GM18870 (cell line): ENCODE measurements around the gene TRMT112.

Experiments used
- ATAC-seq: cut with Tn5 transposase; IDR thresholded peaks from one replicate; pipeline ENCODE4 v1.9.1; 2021; ENCODE audit warnings: moderate library complexity; ENCODE audit not compliant: unreplicated experiment

The TRMT112 gene

GRCh38 chr11:64351136-64351631, 33.8 kb upstream of the TRMT112 start:
- ATAC-seq: no peak

- ATAC-seq: no peak
These were observed 32.0 kb upstream of the TRMT112 start for GRCh38 chr11:64349404-64349803.

GRCh38 chr11:64349025-64349387, 31.6 kb upstream of the TRMT112 start:
- no peak for ATAC-seq

DNA sequence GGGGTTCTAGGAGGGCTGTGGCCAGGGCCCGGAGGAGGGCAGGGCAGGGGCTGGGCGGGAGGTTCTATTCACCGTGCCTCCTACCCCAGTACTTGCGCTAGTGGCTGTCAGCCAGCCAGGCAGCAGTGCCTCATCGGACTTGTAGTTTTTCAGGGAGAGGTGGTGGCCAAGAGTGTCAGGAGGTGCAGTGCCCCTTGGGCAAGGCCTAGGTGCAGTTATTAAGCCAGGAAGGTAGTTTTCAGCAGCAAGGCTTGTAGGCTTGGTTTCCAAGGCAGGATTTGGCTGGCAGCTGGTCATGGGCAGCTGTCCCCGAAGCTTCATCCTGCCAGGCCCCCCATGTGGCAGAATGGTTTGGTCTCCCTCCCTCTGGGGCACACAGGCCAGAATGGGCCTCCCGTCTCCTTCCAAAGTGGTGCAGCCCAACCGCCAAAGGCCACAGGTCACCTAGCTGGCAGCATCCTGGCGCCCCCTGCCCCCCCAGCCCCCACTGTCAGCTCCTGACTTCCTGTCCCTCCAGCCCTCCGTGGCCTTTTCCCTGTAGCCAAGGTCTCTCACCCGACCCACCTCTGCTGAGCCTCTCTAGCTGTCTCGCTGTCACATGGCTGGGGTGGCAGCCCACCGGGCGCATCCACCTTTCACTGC, 31.1 kb upstream of the TRMT112 start:
- no peak for ATAC-seq

DNA sequence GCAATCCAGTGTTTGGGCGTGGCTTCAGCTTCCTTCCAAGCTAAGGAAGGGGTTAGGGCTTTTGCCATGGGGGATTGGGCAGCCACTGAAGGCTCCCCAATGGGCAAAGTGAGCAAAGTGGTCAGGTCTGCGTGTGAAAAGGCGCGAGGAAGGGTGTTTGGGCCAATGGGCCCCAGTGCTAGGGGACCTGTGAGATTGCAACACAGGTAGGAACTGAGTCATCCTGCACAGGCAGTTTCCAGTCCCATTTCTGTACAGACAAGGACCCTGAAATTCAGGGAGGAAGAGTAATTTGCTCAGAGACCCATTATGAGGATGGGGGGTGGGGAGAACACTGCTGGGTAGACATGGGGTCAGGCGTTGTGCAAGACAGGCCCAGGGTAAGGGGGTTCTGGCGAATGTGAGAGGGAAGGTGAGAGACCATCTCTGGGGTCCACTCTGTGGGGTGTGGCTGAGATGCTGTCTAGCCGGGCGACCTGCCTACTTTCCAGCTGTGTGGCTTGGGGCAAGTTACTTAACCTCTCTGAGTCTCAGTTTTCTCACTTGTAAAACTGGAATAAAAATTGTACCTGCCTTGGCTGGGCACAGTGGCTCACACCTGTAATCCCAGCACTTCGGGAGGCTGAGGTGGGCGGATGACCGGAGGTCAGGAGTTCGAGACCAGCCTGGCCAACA, 30.0 kb upstream of the TRMT112 start:
- no peak for ATAC-seq

DNA sequence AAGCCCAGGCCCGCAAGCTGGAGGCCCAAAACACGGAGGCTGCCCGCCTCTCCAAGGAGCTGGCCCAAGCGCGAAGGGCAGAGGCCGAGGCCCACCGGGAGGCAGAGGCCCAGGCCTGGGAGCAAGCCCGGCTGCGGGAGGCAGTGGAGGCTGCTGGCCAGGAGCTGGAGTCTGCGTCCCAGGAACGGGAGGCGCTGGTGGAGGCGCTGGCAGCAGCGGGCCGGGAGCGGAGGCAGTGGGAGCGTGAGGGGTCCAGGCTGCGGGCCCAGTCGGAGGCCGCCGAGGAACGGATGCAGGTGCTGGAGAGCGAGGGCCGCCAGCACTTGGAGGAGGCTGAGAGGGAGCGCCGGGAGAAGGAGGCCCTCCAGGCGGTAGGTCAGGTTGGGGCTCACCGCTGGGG, 27.4 kb upstream of the TRMT112 start:
- ATAC-seq: no peak

GRCh38 chr11:64343767-64344559, 26.6 kb upstream of the TRMT112 start:
- ATAC-seq: no peak

DNA sequence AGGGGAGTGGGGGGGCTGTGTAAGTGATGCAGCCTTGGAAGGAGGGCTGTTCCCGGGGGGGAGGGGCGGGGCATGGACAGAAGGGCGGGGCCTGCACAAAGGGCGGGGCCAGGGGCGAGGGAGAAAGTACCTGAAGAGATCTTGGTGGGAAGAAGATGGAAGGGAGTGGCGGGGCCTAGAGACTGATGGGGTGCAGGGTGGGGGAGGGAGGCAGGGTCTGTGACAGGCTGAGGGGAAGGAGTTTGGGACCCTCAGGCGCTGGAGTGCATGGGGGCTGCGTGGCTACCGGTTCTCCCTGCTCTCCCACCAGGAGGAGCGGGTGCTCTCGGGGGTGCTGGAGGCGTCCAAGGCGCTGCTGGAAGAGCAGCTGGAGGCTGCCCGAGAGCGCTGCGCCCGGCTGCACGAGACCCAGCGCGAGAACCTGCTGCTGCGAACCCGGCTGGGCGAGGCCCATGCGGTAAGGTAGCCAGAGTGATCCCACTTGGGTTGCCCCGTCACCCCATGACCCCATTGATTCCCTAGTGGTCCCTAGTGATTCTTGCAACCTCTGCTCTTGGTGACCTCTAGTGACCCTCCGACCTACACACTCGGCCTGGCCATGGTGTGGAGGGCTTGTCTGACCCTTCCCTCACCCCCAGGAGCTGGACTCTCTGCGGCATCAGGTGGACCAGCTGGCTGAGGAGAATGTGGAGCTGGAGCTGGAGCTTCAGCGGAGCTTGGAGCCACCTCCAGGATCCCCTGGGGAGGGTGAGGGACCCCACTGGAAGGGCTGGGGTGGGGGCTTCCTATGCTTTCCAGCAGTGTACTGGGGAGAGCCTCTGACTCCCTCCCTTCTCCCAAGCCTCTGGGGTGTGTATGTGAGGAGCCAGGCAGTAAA, 25.7 kb upstream of the TRMT112 start:
- ATAC-seq: no peak

DNA sequence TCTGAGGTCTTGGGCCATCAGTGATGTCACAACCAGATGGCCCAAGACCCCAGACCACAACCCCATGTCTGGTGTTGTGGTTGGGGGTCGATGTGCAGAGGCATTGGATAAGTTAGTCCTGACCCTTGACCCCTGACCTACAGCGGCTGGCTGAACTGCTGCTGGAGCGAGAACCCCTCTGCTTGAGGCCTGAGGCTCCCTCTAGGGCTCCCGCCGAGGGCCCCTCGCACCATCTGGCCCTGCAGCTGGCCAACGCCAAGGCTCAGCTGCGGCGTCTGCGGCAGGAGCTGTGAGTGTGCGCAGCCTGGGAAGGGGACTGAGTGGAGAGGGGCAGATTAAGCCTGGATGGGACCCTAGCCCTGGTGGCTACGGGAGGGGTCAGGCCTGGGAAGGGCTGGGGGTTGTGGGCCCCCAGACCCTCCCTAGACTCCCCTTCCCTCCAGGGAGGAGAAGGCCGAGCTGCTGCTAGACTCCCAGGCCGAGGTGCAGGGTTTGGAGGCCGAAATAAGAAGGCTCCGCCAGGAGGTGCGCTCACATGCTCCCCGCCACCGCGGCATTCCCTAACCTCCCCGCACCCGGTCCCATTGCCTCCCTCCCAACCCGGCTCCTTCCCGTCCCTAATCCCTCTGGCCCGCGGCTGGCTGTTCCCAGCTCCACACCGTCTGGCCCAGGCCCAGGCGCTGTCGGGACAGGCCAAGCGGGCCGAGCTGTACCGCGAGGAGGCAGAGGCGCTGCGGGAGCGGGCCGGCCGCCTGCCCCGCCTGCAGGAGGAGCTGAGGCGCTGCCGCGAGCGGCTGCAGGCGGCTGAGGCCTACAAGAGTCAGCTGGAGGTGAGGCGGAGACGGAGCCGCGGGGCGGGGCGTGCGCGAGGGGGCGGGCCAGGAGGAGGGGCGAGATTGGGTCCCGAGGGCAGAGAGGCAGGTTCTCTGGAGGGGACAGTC, 24.8 kb upstream of the TRMT112 start:
- ATAC-seq: no peak

DNA sequence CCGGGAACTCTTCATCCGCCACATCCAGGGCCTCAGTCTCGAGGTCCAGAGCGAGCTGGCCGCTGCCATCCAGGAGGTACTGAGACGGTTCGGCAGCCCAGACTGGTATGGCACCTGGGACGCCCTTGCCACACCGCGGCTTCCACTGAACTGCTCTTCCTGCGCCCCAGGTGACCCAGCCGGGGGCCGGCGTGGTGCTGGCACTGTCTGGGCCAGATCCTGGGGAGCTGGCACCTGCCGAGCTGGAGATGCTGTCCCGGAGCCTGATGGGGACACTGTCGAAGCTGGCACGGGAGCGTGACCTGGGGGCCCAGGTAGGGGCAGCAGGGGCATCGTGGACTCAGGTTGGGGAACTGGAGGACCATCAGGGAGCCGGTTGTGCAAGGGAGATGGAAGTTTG, 24.1 kb upstream of the TRMT112 start:
- ATAC-seq: no peak

DNA sequence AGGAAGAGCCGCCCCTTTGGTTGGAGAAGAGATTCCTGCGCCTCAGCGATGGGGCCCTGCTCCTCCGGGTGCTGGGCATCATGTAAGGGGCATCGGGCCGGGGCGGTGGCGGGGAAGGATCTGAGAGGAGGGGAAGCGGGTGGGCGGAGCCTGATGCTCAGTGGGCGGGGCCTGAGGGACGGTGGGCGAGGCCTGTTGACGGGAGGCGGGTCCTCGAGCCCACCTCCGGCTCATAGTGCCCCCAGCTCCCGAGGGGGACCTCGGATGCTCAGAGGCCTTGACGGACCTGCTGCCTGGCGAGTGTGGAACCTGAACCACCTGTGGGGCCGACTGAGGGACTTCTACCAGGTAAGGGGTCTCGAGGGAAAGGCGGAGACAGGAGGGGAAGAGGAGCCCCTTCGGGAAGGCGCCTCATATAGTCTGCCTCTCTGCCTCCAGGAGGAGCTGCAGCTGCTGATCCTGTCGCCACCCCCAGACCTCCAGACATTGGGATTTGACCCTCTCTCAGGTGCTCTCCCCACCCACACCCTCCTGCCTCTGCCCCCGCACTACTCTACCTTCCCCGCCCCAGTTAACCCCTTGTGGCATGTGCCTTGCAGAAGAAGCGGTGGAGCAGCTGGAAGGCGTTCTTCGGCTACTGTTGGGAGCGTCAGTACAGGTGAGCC, 23.4 kb upstream of the TRMT112 start:
- ATAC-seq: no peak

DNA sequence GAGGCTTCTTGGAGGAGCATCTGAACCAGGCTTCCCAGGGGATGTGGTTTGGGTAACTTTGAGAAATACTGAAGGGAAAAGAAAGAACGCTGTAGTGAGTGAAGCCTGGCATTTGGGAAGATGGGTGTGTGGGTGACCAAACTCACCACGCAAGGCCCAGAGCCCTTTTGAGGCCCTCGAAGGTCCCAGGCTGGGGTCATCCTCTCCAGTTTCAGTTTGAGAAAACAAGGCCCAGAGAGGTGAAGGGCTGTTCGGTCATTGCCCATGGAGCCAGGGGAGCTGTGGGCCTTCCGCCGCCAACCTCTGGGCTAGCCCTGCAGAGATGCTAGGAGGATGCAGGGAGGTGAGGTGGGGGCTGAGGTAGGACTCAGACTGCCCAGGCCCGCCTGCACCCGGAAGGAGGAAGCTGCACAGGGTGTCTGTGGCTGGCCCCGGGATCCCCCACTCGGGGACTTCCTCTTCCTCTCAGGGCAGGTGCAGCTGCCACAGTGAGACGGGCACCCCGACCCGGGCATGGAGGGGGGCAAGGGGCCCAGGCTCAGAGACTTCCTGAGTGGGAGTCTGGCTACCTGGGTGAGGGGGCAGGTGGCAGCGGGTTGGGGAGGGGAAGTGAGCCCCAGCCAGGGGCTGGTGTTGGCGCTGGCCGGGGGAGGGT, 22.5 kb upstream of the TRMT112 start, which contains the start of gene CCDC88B:
Gene CCDC88B (plus strand): TSS at position 451 of the 655 bp plus-strand sequence. CDS start 63 bp downstream, at position 514.
- ATAC-seq: peak; percentile 37

DNA sequence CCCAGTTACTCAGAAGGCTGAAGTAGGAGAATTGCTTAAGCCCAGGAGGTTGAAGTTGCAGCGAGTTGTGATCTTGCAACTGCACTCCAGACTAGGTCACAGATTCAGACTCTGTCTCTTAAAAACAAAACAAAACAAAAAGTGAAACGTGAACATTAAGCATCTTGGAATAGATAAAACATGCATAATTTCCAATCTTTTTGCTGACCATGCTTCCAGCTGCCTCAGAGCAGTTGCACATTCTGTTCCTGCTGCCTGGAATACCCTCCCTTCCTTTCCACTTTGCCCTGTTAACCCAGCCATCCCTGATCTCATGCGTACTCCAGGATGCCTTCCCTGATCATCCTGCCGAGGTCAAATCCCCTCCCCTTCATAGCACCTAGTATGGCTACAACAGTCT, 21.9 kb upstream of the TRMT112 start:
- no peak for ATAC-seq

GRCh38 chr11:64338716-64339115, 21.4 kb upstream of the TRMT112 start:
- ATAC-seq: no peak

GRCh38 chr11:64337538-64338249, 20.3 kb upstream of the TRMT112 start:
- no peak for ATAC-seq

- ATAC-seq: peak; percentile 78
These were observed 17.7 kb upstream of the TRMT112 start for GRCh38 chr11:64334764-64335735.

- ATAC-seq: no peak
These were observed 16.2 kb upstream of the TRMT112 start for GRCh38 chr11:64333556-64333955.
